B cell (primary cell): ENCODE results near the gene TIMM10.

ENCODE experiments used
- EZH2 ChIP-seq: IDR thresholded peaks from 2 replicates; pipeline ENCODE4 v1.6.1; 2012; ENCODE audit warnings: borderline replicate concordance, low read depth, mild to moderate bottlenecking, moderate library complexity, low read length; ENCODE audit not compliant: insufficient read depth, poor library complexity, severe bottlenecking
- TF ChIP-seq, protein P1 (sequence below): fragments of 200-600 bp; IDR thresholded peaks from one replicate; pipeline ENCODE4 v1.8.0; 2022; ENCODE audit warnings: antibody characterized with exemption, mild to moderate bottlenecking

DNA sequence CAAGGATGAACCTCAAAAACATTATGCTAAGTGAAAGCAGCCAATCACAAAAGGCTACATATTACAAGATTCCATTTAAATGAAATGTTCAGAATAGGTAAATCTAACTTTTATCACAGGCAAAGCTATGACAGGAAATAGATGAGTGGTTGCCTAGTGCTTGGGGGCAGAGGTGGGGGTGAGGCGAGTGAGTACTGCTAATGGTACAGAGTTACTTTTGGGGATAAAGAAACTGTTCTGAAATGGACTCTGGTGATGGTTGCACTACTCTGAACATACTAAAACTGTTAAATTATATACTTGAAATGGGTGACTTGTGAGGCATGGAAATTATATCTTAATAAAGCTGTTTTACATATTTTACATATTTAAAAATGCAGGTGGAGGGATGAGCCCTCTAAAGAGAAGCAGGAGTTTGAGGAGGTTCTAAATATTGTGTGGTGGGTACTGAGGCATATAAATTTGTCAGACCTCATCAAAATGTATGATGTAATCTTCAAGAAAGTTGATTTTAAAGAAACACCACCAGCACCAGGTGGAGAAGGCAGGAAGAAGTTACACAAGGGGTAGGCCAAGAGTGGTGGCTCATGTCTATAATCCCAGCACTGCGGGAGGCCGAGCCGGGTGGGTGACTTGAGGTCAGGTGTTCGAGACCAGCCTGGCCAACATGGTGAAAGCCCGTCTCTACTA is 18.7 kb downstream of the TIMM10 start:
- TF ChIP-seq, protein P1, sequence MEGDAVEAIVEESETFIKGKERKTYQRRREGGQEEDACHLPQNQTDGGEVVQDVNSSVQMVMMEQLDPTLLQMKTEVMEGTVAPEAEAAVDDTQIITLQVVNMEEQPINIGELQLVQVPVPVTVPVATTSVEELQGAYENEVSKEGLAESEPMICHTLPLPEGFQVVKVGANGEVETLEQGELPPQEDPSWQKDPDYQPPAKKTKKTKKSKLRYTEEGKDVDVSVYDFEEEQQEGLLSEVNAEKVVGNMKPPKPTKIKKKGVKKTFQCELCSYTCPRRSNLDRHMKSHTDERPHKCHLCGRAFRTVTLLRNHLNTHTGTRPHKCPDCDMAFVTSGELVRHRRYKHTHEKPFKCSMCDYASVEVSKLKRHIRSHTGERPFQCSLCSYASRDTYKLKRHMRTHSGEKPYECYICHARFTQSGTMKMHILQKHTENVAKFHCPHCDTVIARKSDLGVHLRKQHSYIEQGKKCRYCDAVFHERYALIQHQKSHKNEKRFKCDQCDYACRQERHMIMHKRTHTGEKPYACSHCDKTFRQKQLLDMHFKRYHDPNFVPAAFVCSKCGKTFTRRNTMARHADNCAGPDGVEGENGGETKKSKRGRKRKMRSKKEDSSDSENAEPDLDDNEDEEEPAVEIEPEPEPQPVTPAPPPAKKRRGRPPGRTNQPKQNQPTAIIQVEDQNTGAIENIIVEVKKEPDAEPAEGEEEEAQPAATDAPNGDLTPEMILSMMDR: no peak
- TF ChIP-seq EZH2: no peak
